WERI-Rb-1 (cell line): Measurements from ENCODE around the gene PTPRG.

ENCODE experiments used
- DNase-seq: peaks from one replicate; pipeline ENCODE4 v3.0.0-alpha.2; 2020
- H3K27ac ChIP-seq: fragments of 250-450 bp; sonication (Bioruptor Pico); 2 replicates; pipeline ENCODE4 v1.5.1; 2020; ENCODE audit warnings: mild to moderate bottlenecking, moderate library complexity
- H3K27me3 ChIP-seq: fragments of 250-450 bp; sonication (Bioruptor Pico); 2 replicates; pipeline ENCODE4 v1.5.1; 2021; ENCODE audit warnings: mild to moderate bottlenecking, low read depth, moderate library complexity; ENCODE audit not compliant: insufficient read depth, severe bottlenecking
- H3K36me3 ChIP-seq: fragments of 250-450 bp; sonication (Bioruptor Pico); 2 replicates; pipeline ENCODE4 v1.5.1; 2020; ENCODE audit warnings: mild to moderate bottlenecking, moderate library complexity
- H3K4me3 ChIP-seq: 2 replicates; pipeline ENCODE4 v1.5.1; 2011; ENCODE audit warnings: low read depth, mild to moderate bottlenecking, control low read depth, low read length
- H3K9me3 ChIP-seq: fragments of 250-450 bp; sonication (Bioruptor Pico); 2 replicates; pipeline ENCODE4 v1.5.1; 2021; ENCODE audit warnings: mild to moderate bottlenecking, moderate library complexity; ENCODE audit not compliant: severe bottlenecking
- TF ChIP-seq, protein P1 (sequence below): IDR thresholded peaks from 2 replicates; pipeline ENCODE4 v1.5.1; 2011; ENCODE audit warnings: low read depth, mild to moderate bottlenecking, control low read depth, inconsistent platforms, low read length

Gene PTPRG

DNA sequence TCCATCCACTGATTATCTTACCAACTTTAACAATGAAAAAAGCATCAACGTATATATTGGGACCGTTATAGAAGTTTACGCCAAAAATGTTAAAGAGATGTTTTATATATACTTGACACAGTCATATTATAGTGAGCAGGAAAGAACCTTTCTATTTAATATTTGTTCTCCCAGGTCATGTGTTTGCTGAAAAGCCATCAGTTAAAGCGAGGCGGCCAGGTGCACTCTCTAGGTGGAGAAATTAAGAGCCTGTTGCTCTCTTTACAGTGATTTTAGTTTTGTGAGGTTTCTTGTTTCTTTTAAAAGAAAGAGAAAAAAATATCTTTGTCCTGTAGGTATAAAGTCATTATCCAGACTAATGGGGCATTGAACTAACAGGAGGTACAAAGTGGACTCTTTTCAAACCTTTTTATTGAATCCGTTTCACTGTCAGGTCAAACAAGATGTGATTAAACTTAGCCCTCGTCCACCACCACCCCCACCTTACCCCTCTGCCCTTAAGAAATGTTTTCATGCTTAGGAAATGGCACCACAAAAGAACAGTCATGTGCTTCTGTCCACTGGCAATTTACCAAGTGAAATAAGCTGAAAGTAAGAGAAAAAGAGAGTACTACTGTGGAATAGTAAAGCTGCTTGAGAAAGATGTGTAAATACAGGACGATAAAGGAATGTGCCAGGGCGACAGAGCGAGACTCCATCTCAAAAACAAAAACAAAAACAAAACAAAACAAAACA is 279.9 kb downstream of the PTPRG start:
- no peak overlapping the region for H3K4me3 ChIP-seq
- H3K9me3 ChIP-seq = no peaks in the 10 kb centered on the region
- no peaks in the 10 kb centered on the region; the same call in 1 of the 2 replicates for H3K36me3 ChIP-seq
- TF ChIP-seq, protein P1, sequence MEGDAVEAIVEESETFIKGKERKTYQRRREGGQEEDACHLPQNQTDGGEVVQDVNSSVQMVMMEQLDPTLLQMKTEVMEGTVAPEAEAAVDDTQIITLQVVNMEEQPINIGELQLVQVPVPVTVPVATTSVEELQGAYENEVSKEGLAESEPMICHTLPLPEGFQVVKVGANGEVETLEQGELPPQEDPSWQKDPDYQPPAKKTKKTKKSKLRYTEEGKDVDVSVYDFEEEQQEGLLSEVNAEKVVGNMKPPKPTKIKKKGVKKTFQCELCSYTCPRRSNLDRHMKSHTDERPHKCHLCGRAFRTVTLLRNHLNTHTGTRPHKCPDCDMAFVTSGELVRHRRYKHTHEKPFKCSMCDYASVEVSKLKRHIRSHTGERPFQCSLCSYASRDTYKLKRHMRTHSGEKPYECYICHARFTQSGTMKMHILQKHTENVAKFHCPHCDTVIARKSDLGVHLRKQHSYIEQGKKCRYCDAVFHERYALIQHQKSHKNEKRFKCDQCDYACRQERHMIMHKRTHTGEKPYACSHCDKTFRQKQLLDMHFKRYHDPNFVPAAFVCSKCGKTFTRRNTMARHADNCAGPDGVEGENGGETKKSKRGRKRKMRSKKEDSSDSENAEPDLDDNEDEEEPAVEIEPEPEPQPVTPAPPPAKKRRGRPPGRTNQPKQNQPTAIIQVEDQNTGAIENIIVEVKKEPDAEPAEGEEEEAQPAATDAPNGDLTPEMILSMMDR = no peak
- DNase-seq = no peak
- H3K27me3 ChIP-seq = no peaks in the 10 kb centered on the region
- H3K27ac ChIP-seq = no peak overlapping the region

DNA sequence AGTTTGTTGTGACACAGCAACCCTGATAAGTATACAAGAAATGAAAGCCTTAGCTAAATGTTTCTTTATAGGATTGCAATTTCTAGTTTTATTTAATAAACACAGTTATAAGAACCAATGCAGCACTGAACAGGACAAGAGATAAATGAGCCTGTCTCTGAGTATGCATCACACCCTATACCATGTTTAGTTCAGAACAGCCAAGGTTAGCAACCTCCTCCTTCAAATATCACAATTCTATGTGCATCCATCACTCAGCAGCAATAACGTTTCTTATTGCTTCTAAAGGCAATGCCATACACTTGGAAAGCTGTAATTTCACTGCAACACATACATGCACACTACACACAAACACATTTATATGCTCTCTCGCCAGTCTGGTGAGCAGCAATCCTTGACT is 280.6 kb downstream of the PTPRG start:
- no peak overlapping the region for H3K27ac ChIP-seq
- DNase-seq = no peak
- TF ChIP-seq, protein P1 = no peak
- H3K9me3 ChIP-seq = no peaks in the 10 kb centered on the region
- no peak overlapping the region for H3K4me3 ChIP-seq
- H3K27me3 ChIP-seq = no peaks in the 10 kb centered on the region
- H3K36me3 ChIP-seq = no peaks in the 10 kb centered on the region; the same call in 1 of the 2 replicates

- Histone ChIP-seq H3K9me3 (no peaks in the 10 kb centered on the region), H3K36me3 (no peaks in the 10 kb centered on the region), H3K27me3 (no peaks in the 10 kb centered on the region), H3K27ac (no peak overlapping the region), H3K4me3 (no peak overlapping the region)
- DNase-seq = no peak
- TF ChIP-seq, protein P1 = no peak
These were observed 283.0 kb downstream of the PTPRG start for GRCh38 chr3:61844346-61844745.

DNA sequence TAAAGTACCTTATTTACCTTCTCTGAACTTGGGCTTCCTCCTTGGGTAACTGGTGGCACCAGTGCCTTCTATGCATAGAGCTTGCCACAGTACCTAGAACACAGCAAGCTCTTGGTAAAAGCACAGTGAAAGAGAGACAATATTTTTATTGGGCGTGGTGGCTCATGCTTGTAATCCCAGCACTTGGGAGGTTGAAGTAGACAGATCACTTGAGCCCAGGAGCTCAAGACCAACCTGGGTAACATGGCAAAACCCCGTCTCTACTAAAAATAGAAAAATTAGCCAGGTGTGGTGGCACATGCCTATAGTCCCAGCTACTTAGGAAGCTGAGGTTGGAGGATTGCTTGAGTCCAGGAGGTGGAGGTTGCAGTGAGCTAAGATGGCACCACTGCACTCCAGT is 285.1 kb downstream of the PTPRG start:
- no peaks in the 10 kb centered on the region for H3K27me3 ChIP-seq
- DNase-seq = no peak

DNA sequence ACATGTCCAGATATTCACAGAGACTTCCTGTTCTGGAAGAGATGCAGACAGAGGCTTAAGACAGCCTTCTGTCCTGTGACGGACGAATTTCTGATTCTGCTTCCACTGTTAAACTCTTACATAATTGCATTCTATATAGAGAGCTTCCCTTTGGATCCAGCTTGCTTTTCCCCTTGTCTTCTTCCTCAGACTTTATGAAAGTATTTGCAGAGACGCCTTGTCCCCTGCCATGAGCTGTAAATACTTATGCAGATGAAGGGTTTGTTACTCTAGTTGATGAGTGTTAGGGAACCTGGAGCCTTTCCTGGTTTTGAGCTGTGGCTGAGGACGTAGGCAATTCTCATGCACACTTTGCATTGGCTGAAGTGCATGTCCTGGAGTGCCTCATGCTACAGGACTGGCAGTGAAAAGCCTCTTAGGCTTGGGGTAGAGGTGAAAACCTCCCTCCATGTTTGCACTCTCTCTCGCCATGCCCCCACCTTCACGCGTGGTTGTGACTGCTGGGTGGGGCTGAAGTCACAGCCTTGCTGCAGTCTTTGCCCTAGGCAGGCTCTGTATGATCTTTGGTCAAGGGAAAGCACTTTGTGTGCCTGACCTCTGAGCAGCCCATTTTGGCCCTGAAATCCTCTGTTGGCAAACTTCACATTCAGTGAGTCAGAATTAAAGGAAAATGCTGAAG is 286.6 kb downstream of the PTPRG start:
- Histone ChIP-seq H3K27ac (no peak overlapping the region), H3K36me3 (no peaks in the 10 kb centered on the region), H3K4me3 (no peak overlapping the region), H3K9me3 (no peaks in the 10 kb centered on the region), H3K27me3 (no peaks in the 10 kb centered on the region)
- TF ChIP-seq, protein P1 = no peak
- peak; percentile 12 for DNase-seq

More for the DNA sequence above, 285.1 kb downstream of the PTPRG start:
- no peaks in the 10 kb centered on the region for H3K36me3 ChIP-seq
- no peak overlapping the region for H3K4me3 ChIP-seq
- no peak overlapping the region for H3K27ac ChIP-seq
- H3K9me3 ChIP-seq = no peaks in the 10 kb centered on the region
- TF ChIP-seq, protein P1 = no peak
